ENCODE results near the gene MAGEB3. TPM values are rescaled to one million over a fixed set of nuclear protein-coding genes. Genes with fewer than 3 reads are reported as not detected.

MAGEB3 gene
- polyA plus RNA-seq, 3 donors: not detected

DNA sequence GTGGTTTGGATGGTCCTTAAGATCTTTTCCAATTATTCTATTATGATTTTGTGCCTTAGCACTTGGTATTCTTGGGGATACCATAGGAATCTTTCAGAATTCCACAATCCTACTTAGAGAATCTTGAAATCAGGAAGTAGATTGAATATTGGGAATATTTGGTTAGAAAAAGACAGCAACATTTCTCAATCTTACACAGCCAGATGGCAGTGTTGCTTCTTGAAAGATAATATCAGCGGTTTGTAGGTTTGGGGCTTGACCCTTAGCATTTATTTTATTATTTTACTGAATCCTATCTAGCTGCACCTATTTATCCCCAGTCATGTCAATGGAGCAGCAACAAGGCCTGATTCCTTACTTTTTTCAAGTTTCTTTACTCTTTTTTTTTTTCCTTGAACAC lies 45.0 kb downstream of the MAGEB3 start:
- no peak overlapping the region for H3K4me2 ChIP-seq (replicated peaks; ENCODE audit: extremely low read depth, low read length, poor library complexity, severe bottlenecking)
- no peak overlapping the region for H3K9ac ChIP-seq (ENCODE audit: insufficient read depth, low read length, poor library complexity, severe bottlenecking)
- no peak overlapping the region for H3K27ac Mint-ChIP-seq
- H3K9me3 Mint-ChIP-seq: peaks cover 0 to 2% (median 0%) of the 10 kb centered on the region in 7 donors
- no peak overlapping the region for H2AFZ ChIP-seq (ENCODE audit: insufficient read depth, low read depth, low read length, poor library complexity, severe bottlenecking)
- H3K4me3 ChIP-seq (replicated peaks in 1 of 3; ENCODE audit: low read depth in 2 of 3, low read length in 3 of 3): no peak overlapping the region
- H3K36me3 ChIP-seq (replicated peaks in 1 of 2; ENCODE audit: control insufficient read depth in 1 of 2, insufficient read depth in 2 of 2, low read length in 2 of 2): no peaks in the 10 kb centered on the region
- no peaks in the 10 kb centered on the region for H3K4me1 ChIP-seq (ENCODE audit: control insufficient read depth in 1 of 2, insufficient read depth in 2 of 2, low read length in 2 of 2)
- H3K4me1 Mint-ChIP-seq: no peaks in the 10 kb centered on the region
- no peaks in the 10 kb centered on the region for H3K36me3 Mint-ChIP-seq
- no CpG with 5 or more reads among the region's 1 CpG for WGBS (ENCODE audit: insufficient coverage)
- no peak for TF ChIP-seq CTCF (IDR thresholded peaks at IDR 0.05)
- H3K9me3 ChIP-seq (replicated peaks in 1 of 2; ENCODE audit: control insufficient read depth in 1 of 2, insufficient read depth in 1 of 2, low read length in 2 of 2): no peaks in the 10 kb centered on the region
- no peak overlapping the region for H3K27ac ChIP-seq (ENCODE audit: low read depth in 1 of 2, low read length in 2 of 2)
- peaks cover 0 to 4% (median 1%) of the 10 kb centered on the region in 3 donors for H3K27me3 Mint-ChIP-seq (ENCODE audit: low read depth in 3 of 3)
- DNase-seq: no peak
- H3K4me3 Mint-ChIP-seq: no peak overlapping the region
- H3K27me3 ChIP-seq (ENCODE audit: control insufficient read depth in 2 of 2, insufficient read depth in 2 of 2, low read length in 2 of 2): peaks cover 0 to 3% of the 10 kb centered on the region in 2 donors
- H4K20me1 ChIP-seq (ENCODE audit: insufficient read depth, low read length): no peaks in the 10 kb centered on the region
- intact Hi-C loops (cut with micrococcal nuclease): no loop called here
- H3K79me2 ChIP-seq (ENCODE audit: insufficient read depth, low read length): no peaks in the 10 kb centered on the region

DNA sequence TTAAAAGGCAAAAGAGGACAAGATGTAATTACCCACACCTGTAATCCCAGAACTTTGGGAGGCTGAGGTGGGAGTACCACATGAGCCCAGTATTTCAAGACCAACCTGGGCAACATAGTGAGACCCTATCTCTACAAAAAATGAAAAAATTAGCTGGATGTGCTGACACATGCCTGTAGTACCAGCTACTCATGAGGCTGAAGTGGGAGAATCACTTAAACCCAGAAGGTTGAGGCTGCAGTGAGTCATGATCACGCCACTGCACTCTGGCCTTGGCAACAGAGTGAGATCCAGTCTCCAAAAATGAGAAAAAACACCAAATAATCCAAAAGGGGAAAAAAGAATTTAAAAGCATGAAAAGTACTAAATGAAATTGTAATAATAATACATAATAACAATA lies 47.9 kb downstream of the MAGEB3 start:
- TF ChIP-seq CTCF (IDR thresholded peaks at IDR 0.05): no peak
- no peaks in the 10 kb centered on the region for H3K36me3 Mint-ChIP-seq
- Histone ChIP-seq H4K20me1 (ENCODE audit: insufficient read depth, low read length) (no peaks in the 10 kb centered on the region), H3K27ac (ENCODE audit: low read depth in 1 of 2, low read length in 2 of 2) (no peak overlapping the region), H3K4me1 (ENCODE audit: control insufficient read depth in 1 of 2, insufficient read depth in 2 of 2, low read length in 2 of 2) (no peaks in the 10 kb centered on the region), H2AFZ (ENCODE audit: insufficient read depth, low read depth, low read length, poor library complexity, severe bottlenecking) (no peak overlapping the region), H3K9ac (ENCODE audit: insufficient read depth, low read length, poor library complexity, severe bottlenecking) (no peak overlapping the region), H3K9me3 (replicated peaks in 1 of 2; ENCODE audit: control insufficient read depth in 1 of 2, insufficient read depth in 1 of 2, low read length in 2 of 2) (no peaks in the 10 kb centered on the region), H3K27me3 (ENCODE audit: control insufficient read depth in 2 of 2, insufficient read depth in 2 of 2, low read length in 2 of 2) (peaks cover 0 to 3% of the 10 kb centered on the region in 2 donors), H3K4me2 (replicated peaks; ENCODE audit: extremely low read depth, low read length, poor library complexity, severe bottlenecking) (no peak overlapping the region), H3K4me3 (replicated peaks in 1 of 3; ENCODE audit: low read depth in 2 of 3, low read length in 3 of 3) (no peak overlapping the region), H3K36me3 (replicated peaks in 1 of 2; ENCODE audit: control insufficient read depth in 1 of 2, insufficient read depth in 2 of 2, low read length in 2 of 2) (no peaks in the 10 kb centered on the region), H3K79me2 (ENCODE audit: insufficient read depth, low read length) (no peaks in the 10 kb centered on the region)
- no CpG with 5 or more reads among the region's 1 CpG for WGBS (ENCODE audit: insufficient coverage)
- no peak overlapping the region for H3K27ac Mint-ChIP-seq
- peak in 1 of 3 donors; percentile 1 for DNase-seq
- no peaks in the 10 kb centered on the region for H3K9me3 Mint-ChIP-seq
- peaks cover 0 to 4% (median 1%) of the 10 kb centered on the region in 3 donors for H3K27me3 Mint-ChIP-seq (ENCODE audit: low read depth in 3 of 3)
- no peak overlapping the region for H3K4me3 Mint-ChIP-seq
- no peaks in the 10 kb centered on the region for H3K4me1 Mint-ChIP-seq
- intact Hi-C loops (cut with micrococcal nuclease): no loop called here
